CD14-positive monocyte (primary cell): ENCODE data around the gene R3HDM4. TPM values are rescaled to one million over a fixed set of nuclear protein-coding genes. Genes with fewer than 3 reads are reported as not detected.

Source experiments
- DNase-seq, 3 donors: peaks; one replicate each; pipeline ENCODE4 v3.0.0-alpha.2; 2011 to 2022
- H2AFZ ChIP-seq: 2 replicates; pipeline ENCODE4 v1.6.0; 2012; ENCODE audit warnings: mild to moderate bottlenecking, low read depth, low read length, inconsistent platforms; ENCODE audit not compliant: insufficient read depth, poor library complexity, severe bottlenecking
- H3K27ac ChIP-seq, 2 donors: 1 replicate in 1 of 2; 2 replicates in 1 of 2; pipeline ENCODE4 v1.5.1; 2012 to 2013; ENCODE audit warnings: low read length in 2 of 2, control low read depth in 1 of 2, inconsistent platforms in 1 of 2, low read depth in 1 of 2, mild to moderate bottlenecking in 1 of 2
- H3K27me3 ChIP-seq, 2 donors: one replicate each; pipeline versions ENCODE4 v1.6.0 to v1.6.1; 2011 to 2013; ENCODE audit warnings: low read length in 2 of 2; ENCODE audit not compliant: control insufficient read depth in 2 of 2, insufficient read depth in 2 of 2
- H3K36me3 ChIP-seq, 2 donors: replicated peaks in 1 of 2; 1 replicate in 1 of 2; 2 replicates in 1 of 2; pipeline versions ENCODE4 v1.5.1 to v1.6.1; 2012 to 2013; ENCODE audit warnings: low read length in 2 of 2, control low read depth in 1 of 2, inconsistent platforms in 1 of 2, mild to moderate bottlenecking in 1 of 2; ENCODE audit not compliant: insufficient read depth in 2 of 2, control insufficient read depth in 1 of 2
- H3K4me1 ChIP-seq, 2 donors: 1 replicate in 1 of 2; 2 replicates in 1 of 2; pipeline versions ENCODE4 v1.5.1 to v1.6.1; 2012 to 2013; ENCODE audit warnings: low read length in 2 of 2, control low read depth in 1 of 2, inconsistent platforms in 1 of 2, mild to moderate bottlenecking in 1 of 2, moderate library complexity in 1 of 2; ENCODE audit not compliant: insufficient read depth in 2 of 2, control insufficient read depth in 1 of 2
- H3K4me2 ChIP-seq: replicated peaks from 2 replicates; pipeline ENCODE3; 2012; ENCODE audit warnings: low read length, moderate library complexity, mild to moderate bottlenecking; ENCODE audit not compliant: poor library complexity, severe bottlenecking; ENCODE audit errors: extremely low read depth
- H3K4me3 ChIP-seq, 3 experiments: fragments of 200-600 bp in 1 of 3; sonication (generic) in 1 of 3; replicated peaks in 1 of 3; 1 replicate in 2 of 3; 2 replicates in 1 of 3; pipeline ENCODE4 v1.5.1; 2011 to 2013; ENCODE audit warnings: low read length in 3 of 3, mild to moderate bottlenecking in 3 of 3, control low read depth in 2 of 3, low read depth in 2 of 3, inconsistent platforms in 1 of 3, moderate library complexity in 1 of 3
- H3K79me2 ChIP-seq: 2 replicates; pipeline ENCODE4 v1.6.0; 2012; ENCODE audit warnings: mild to moderate bottlenecking, control low read depth, inconsistent platforms, low read length, moderate library complexity; ENCODE audit not compliant: insufficient read depth
- H3K9ac ChIP-seq: 2 replicates; pipeline ENCODE4 v1.6.0; 2017; ENCODE audit warnings: low read length, mild to moderate bottlenecking; ENCODE audit not compliant: insufficient read depth, poor library complexity, severe bottlenecking
- H3K9me3 ChIP-seq, 2 donors: replicated peaks in 1 of 2; 1 replicate in 1 of 2; 2 replicates in 1 of 2; pipeline versions ENCODE4 v1.5.1 to v1.6.1; 2012 to 2013; ENCODE audit warnings: low read length in 2 of 2, control low read depth in 1 of 2; ENCODE audit not compliant: control insufficient read depth in 1 of 2, insufficient read depth in 1 of 2
- H4K20me1 ChIP-seq: 2 replicates; pipeline ENCODE4 v1.6.0; 2012; ENCODE audit warnings: mild to moderate bottlenecking, low read length, control low read depth, moderate library complexity; ENCODE audit not compliant: insufficient read depth
- H3K27ac Mint-ChIP-seq, 7 donors: one replicate each; pipeline ENCODE4 v1.8.0; 2020; ENCODE audit warnings: mild to moderate bottlenecking in 7 of 7, mixed read lengths in 7 of 7, moderate library complexity in 6 of 7, inconsistent platforms in 2 of 7
- H3K27me3 Mint-ChIP-seq, 3 donors: one replicate each; pipeline ENCODE4 v1.8.0; 2021 to 2022; ENCODE audit warnings: low read depth in 3 of 3, mild to moderate bottlenecking in 3 of 3, mixed read lengths in 3 of 3, moderate library complexity in 3 of 3, inconsistent platforms in 1 of 3
- H3K36me3 Mint-ChIP-seq, 2 donors: one replicate each; pipeline ENCODE4 v1.8.0; 2020; ENCODE audit warnings: mixed read lengths in 2 of 2, inconsistent platforms in 1 of 2, mild to moderate bottlenecking in 1 of 2
- H3K4me1 Mint-ChIP-seq: one replicate; pipeline ENCODE4 v1.8.0; 2020; ENCODE audit warnings: mild to moderate bottlenecking, mixed read lengths
- H3K4me3 Mint-ChIP-seq, 2 donors: one replicate each; pipeline ENCODE4 v1.8.0; 2020; ENCODE audit warnings: mild to moderate bottlenecking in 2 of 2, mixed read lengths in 2 of 2, moderate library complexity in 1 of 2
- H3K9me3 Mint-ChIP-seq, 7 donors: one replicate each; pipeline ENCODE4 v1.8.0; 2020 to 2022; ENCODE audit warnings: mixed read lengths in 7 of 7, mild to moderate bottlenecking in 6 of 7, moderate library complexity in 6 of 7, inconsistent platforms in 2 of 7
- CTCF ChIP-seq: fragments of 200-600 bp; IDR thresholded peaks from one replicate; pipeline ENCODE4 v1.8.0; 2022; ENCODE audit warnings: antibody characterized with exemption, mild to moderate bottlenecking
- WGBS: methylation state at CpG from one replicate; pipeline ENCODE4 v1.1.5; 2013; ENCODE audit warnings: missing lambda C conversion rate; ENCODE audit not compliant: insufficient coverage; 5-methylcytosine and 5-hydroxymethylcytosine counted together
- intact Hi-C, 2 donors: fragments of 100-400 bp; cut with micrococcal nuclease; formaldehyde crosslinking; loops; one replicate each; pipeline versions ENCODE4 v1.15.0 to v1.15.1; 2023
- polyA plus RNA-seq, 3 donors: library from polyadenylated mRNA; depleted of rRNA in 1 of 3; unstranded in 2 of 3; stranded (reverse) in 1 of 3; fragments of 300-500 nt in 2 of 3; fragments of >200 nt in 1 of 3; fragmentation: Illumina TruSeq in 2 of 3; gene quantifications; 1 replicate in 2 of 3; 2 replicates in 1 of 3; pipeline ENCODE4 v1.2.3, GENCODE V29; 2012 to 2021

Gene R3HDM4
- polyA plus RNA-seq, 3 donors = 70.8 to 99.9 (median 78.7) TPM

- H3K79me2 ChIP-seq = peaks cover 72% of the 10 kb centered on the region
- H3K27ac Mint-ChIP-seq = peak overlapping the region in 6 of 7 donors; percentile 25 to 88 (median 80)
- no peaks in the 10 kb centered on the region for H3K9me3 ChIP-seq
- peak overlapping the region; percentile 85 to 87 for H3K27ac ChIP-seq
- H3K4me2 ChIP-seq = peak overlapping the region; percentile 99
- H3K9ac ChIP-seq = peak overlapping the region; percentile 88
- H3K4me3 ChIP-seq = peak overlapping the region; percentile 89 to 99 (median 90)
- peaks cover 0 to 5% (median 0%) of the 10 kb centered on the region in 7 donors for H3K9me3 Mint-ChIP-seq
- peaks cover 9 to 11% (median 10%) of the 10 kb centered on the region in 3 donors for H3K27me3 Mint-ChIP-seq
- DNase-seq = no peak
- intact Hi-C loops = loop anchor here (2.0 to 10.0 kb wide), 3 partner anchors 15 to 319 kb away; partner anchors contain the start of genes ATP5F1D (in 1 of the 2), GPX4 (in 1 of the 2) and MIDN (in 1 of the 2)
- H3K4me3 Mint-ChIP-seq = peak overlapping the region; percentile 83 to 88
- peaks cover 41% of the 10 kb centered on the region for H4K20me1 ChIP-seq
- H3K27me3 ChIP-seq = peaks cover 0 to 2% of the 10 kb centered on the region in 2 donors
- H2AFZ ChIP-seq = peak overlapping the region; percentile 53
- H3K36me3 ChIP-seq = peaks cover 7 to 15% of the 10 kb centered on the region in 2 donors
- TF ChIP-seq CTCF = no peak
- WGBS = no CpG with 5 or more reads among the region's 21 CpGs
- H3K4me1 Mint-ChIP-seq = peaks cover 41% of the 10 kb centered on the region
- peaks cover 37 to 46% of the 10 kb centered on the region in 2 donors for H3K4me1 ChIP-seq
- peaks cover 10 to 21% of the 10 kb centered on the region in 2 donors for H3K36me3 Mint-ChIP-seq
Observed at GRCh38 chr19:926323-926588, 13.2 kb upstream of the R3HDM4 start.

GRCh38 chr19:925526-926322 is 12.7 kb upstream of the R3HDM4 start, which contains the start of gene ARID3A:
Gene ARID3A (plus strand): TSS chr19:926035. CDS start chr19:929529, 3,494 bp downstream.
- peaks cover 0 to 4% (median 2%) of the 10 kb centered on the region in 7 donors for H3K9me3 Mint-ChIP-seq
- peaks cover 41% of the 10 kb centered on the region for H3K4me1 Mint-ChIP-seq
- H2AFZ ChIP-seq = peak within 1 kb of the TSS; percentile 95
- H3K4me3 ChIP-seq = peak within 1 kb of the TSS; percentile 89 to 99 (median 90)
- H3K27me3 ChIP-seq = peaks cover 1 to 8% of the 10 kb centered on the region in 2 donors
- H3K27ac Mint-ChIP-seq = peak within 1 kb of the TSS in 6 of 7 donors; percentile 79 to 96 (median 92)
- peak within 1 kb of the TSS; percentile 84 to 89 for H3K4me3 Mint-ChIP-seq
- no peaks in the 10 kb centered on the region for H3K9me3 ChIP-seq
- peak within 1 kb of the TSS; percentile 85 to 87 for H3K27ac ChIP-seq
- DNase-seq = peak; percentile 69 to 75 (median 73)
- intact Hi-C loops = loop anchor here (2.0 to 10.0 kb wide), 3 partner anchors 15 to 319 kb away; partner anchors contain the start of genes ATP5F1D (in 1 of the 2), GPX4 (in 1 of the 2) and MIDN (in 1 of the 2)
- peaks cover 67% of the 10 kb centered on the region for H3K79me2 ChIP-seq
- peak within 1 kb of the TSS; percentile 99 for H3K4me2 ChIP-seq
- peaks cover 36% of the 10 kb centered on the region for H4K20me1 ChIP-seq
- H3K9ac ChIP-seq = peak within 1 kb of the TSS; percentile 88
- H3K4me1 ChIP-seq = peaks cover 40 to 45% of the 10 kb centered on the region in 2 donors
- no peak for TF ChIP-seq CTCF
- H3K36me3 Mint-ChIP-seq = peaks cover 6 to 16% of the 10 kb centered on the region in 2 donors
- 1% methylated on average over 74 of the region's 97 CpGs for WGBS
- peaks cover 5 to 9% of the 10 kb centered on the region in 2 donors for H3K36me3 ChIP-seq
- peaks cover 14 to 16% (median 15%) of the 10 kb centered on the region in 3 donors for H3K27me3 Mint-ChIP-seq
